ENCODE measurements around the gene PLAC1. TPM values are rescaled to one million over a fixed set of nuclear protein-coding genes. Genes with fewer than 3 reads are reported as not detected.
A peak's percentile ranks its signal among the peaks of the same experiment; 100 is the strongest.

The PLAC1 gene
- total and polyA plus RNA-seq, 2 of the 13 experiments (the other 11 are each of a cell fraction or from before 2014, with no cell fraction given) = 0.40 to 2.7 TPM

- Histone ChIP-seq H3K4me3 (replicated peaks in 1 of 3; ENCODE audit: insufficient read depth in 1 of 3, low read depth in 2 of 3, low read length in 3 of 3) (no peak overlapping the region), H2AFZ (ENCODE audit: low read length) (no peak overlapping the region), H3K4me2 (ENCODE audit: low read depth, low read length) (no peak overlapping the region), H3K9ac (ENCODE audit: insufficient read depth, low read depth, low read length) (no peak overlapping the region), H3K79me2 (ENCODE audit: insufficient read depth, low read length) (no peaks in the 10 kb centered on the region), H4K20me1 (ENCODE audit: insufficient read depth, low read length) (no peaks in the 10 kb centered on the region), H3K27me3 (ENCODE audit: control insufficient read depth in 1 of 2, insufficient read depth in 2 of 2, low read length in 2 of 2) (no peaks in the 10 kb centered on the region), H3K4me1 (ENCODE audit: insufficient read depth, low read length) (no peaks in the 10 kb centered on the region), H3K36me3 (replicated peaks in 1 of 2; ENCODE audit: control insufficient read depth in 1 of 2, insufficient read depth in 2 of 2, low read length in 2 of 2) (no peaks in the 10 kb centered on the region), H3K9me3 (ENCODE audit: low read length) (no peaks in the 10 kb centered on the region), H3K27ac (ENCODE audit: extremely low read length, insufficient read depth, low read length) (no peak overlapping the region)
- TF ChIP-seq MAFK (conservative IDR thresholded peaks at IDR 0.05 in 1 of 2, IDR thresholded peaks at IDR 0.05 in 1 of 2; ENCODE audit: low read length in 2 of 2) (peak; percentile 76 to 90), XRCC5 (optimal IDR thresholded peaks at IDR 0.05; ENCODE audit: low read length) (no peak), HMG20A (CRISPR knock-in tag; IDR thresholded peaks at IDR 0.05; ENCODE audit: borderline replicate concordance) (no peak), ZNF616 (CRISPR knock-in tag; IDR thresholded peaks at IDR 0.05; ENCODE audit: low read depth) (no peak), MAFF (IDR thresholded peaks at IDR 0.05; ENCODE audit: low read depth, low read length) (peak; percentile 88)
- ATAC-seq = no peak
- ChIA-PET CTCF (ENCODE audit: low intra/inter-chr PET ratio, low total read pairs) (no interaction called here), POLR2A (no interaction called here)
- FAIRE-seq = no peak
- WGBS (ENCODE audit: low lambda C conversion rate) = 71% methylated on average over 22 of the region's 22 CpGs
- DNase-seq (ENCODE audit: low spot score) = no peak
- in situ Hi-C loops (cut with HindIII; ENCODE audit: extremely low pct_ligation_motif_present, low pct_unique_long_range_greater_than_20kb) (no loop called here), intact Hi-C loops (cut with micrococcal nuclease; ENCODE audit: unreplicated experiment) (no loop called here)
- BruUV-seq (replicated peaks) = no TSS peak
These were observed 106.8 kb downstream of the PLAC1 start for GRCh38 chrX:134551376-134552048.

- Histone ChIP-seq H3K79me2 (ENCODE audit: insufficient read depth, low read length) (no peaks in the 10 kb centered on the region), H4K20me1 (ENCODE audit: insufficient read depth, low read length) (no peaks in the 10 kb centered on the region), H3K27me3 (ENCODE audit: control insufficient read depth in 1 of 2, insufficient read depth in 2 of 2, low read length in 2 of 2) (peaks cover 0 to 13% of the 10 kb centered on the region in 2 experiments; a peak in 1 of 5 replicates), H3K9ac (ENCODE audit: insufficient read depth, low read depth, low read length) (no peak overlapping the region), H3K4me1 (ENCODE audit: insufficient read depth, low read length) (no peaks in the 10 kb centered on the region), H2AFZ (ENCODE audit: low read length) (no peak overlapping the region), H3K9me3 (ENCODE audit: low read length) (no peaks in the 10 kb centered on the region), H3K4me3 (replicated peaks in 1 of 3; ENCODE audit: insufficient read depth in 1 of 3, low read depth in 2 of 3, low read length in 3 of 3) (no peak overlapping the region), H3K4me2 (ENCODE audit: low read depth, low read length) (no peak overlapping the region), H3K36me3 (replicated peaks in 1 of 2; ENCODE audit: control insufficient read depth in 1 of 2, insufficient read depth in 2 of 2, low read length in 2 of 2) (no peaks in the 10 kb centered on the region), H3K27ac (ENCODE audit: extremely low read length, insufficient read depth, low read length) (no peak overlapping the region)
- in situ Hi-C loops (cut with HindIII; ENCODE audit: extremely low pct_ligation_motif_present, low pct_unique_long_range_greater_than_20kb) = no loop called here
- TF ChIP-seq HOXA7 (CRISPR knock-in tag; IDR thresholded peaks at IDR 0.05) = no peak
- TF ChIP-seq RNF2 (conservative IDR thresholded peaks at IDR 0.05; ENCODE audit: low read depth) = 0 out of 2 replicates have a peak, but pooled peaks have one; percentile 40
- POLR2A ChIA-PET = no interaction called here
- DNase-seq (ENCODE audit: low spot score) (no peak), FAIRE-seq (no peak), ATAC-seq (no peak)
- BruUV-seq (replicated peaks) = no TSS peak
- 41% methylated on average over 33 of the region's 33 CpGs for WGBS (ENCODE audit: low lambda C conversion rate)
- CTCF ChIA-PET (ENCODE audit: low intra/inter-chr PET ratio, low total read pairs) = no interaction called here
- intact Hi-C loops (cut with micrococcal nuclease; ENCODE audit: unreplicated experiment) = no loop called here
These were observed 109.7 kb downstream of the PLAC1 start for GRCh38 chrX:134548257-134549201.

All from HepG2 (cell line).